HepG2 (cell line): ENCODE measurements around the gene POMT1. TPM values are rescaled to one million over a fixed set of nuclear protein-coding genes. Genes with fewer than 3 reads are reported as not detected.

Experiments used
- DNMT1 ChIP-seq: sonication (generic); formaldehyde crosslinking; IDR thresholded peaks from 2 replicates; pipeline ENCODE4 v1.5.1; 2020; ENCODE audit warnings: mild to moderate bottlenecking, missing genetic modification reagents
- KAT8 ChIP-seq: IDR thresholded peaks from 2 replicates; pipeline ENCODE4 v1.6.1; 2016; ENCODE audit warnings: missing genetic modification reagents, missing compliant biosample characterization
- NFE2L2 ChIP-seq: fragments of 150-350 bp; IDR thresholded peaks from 2 replicates; pipeline ENCODE4 v1.6.1; 2014; ENCODE audit warnings: low read length
- NFKBIZ ChIP-seq: IDR thresholded peaks from 2 replicates; pipeline ENCODE4 v1.6.1; 2018; ENCODE audit warnings: missing genetic modification reagents, missing compliant biosample characterization
- PHF21A ChIP-seq: sonication (generic); formaldehyde crosslinking; IDR thresholded peaks from 2 replicates; pipeline ENCODE4 v1.5.0; 2020; ENCODE audit warnings: mild to moderate bottlenecking, missing genetic modification reagents
- RARA ChIP-seq: IDR thresholded peaks from 2 replicates; pipeline ENCODE4 v1.6.1; 2016; ENCODE audit warnings: missing genetic modification reagents, missing compliant biosample characterization
- RFX3 ChIP-seq: IDR thresholded peaks from 2 replicates; pipeline ENCODE4 v1.6.1; 2016; ENCODE audit warnings: missing biosample characterization, missing genetic modification reagents
- XRCC5 ChIP-seq: fragments of 200-400 bp; formaldehyde crosslinking; optimal IDR thresholded peaks from 2 replicates; pipeline ENCODE3; 2017; ENCODE audit warnings: mild to moderate bottlenecking, low read length
- YEATS2 ChIP-seq: sonication (generic); formaldehyde crosslinking; IDR thresholded peaks from 2 replicates; pipeline ENCODE4 v1.4.0; 2020; ENCODE audit warnings: missing genetic modification reagents, borderline replicate concordance
- YY1 ChIP-seq: IDR thresholded peaks from 2 replicates; pipeline ENCODE4 v1.6.1; 2011; ENCODE audit warnings: low read length, low read depth, moderate library complexity, mild to moderate bottlenecking; ENCODE audit not compliant: insufficient read depth, insufficient replicate concordance
- ZBTB38 ChIP-seq: sonication (generic); formaldehyde crosslinking; IDR thresholded peaks from 2 replicates; pipeline ENCODE4 v1.5.1; 2020; ENCODE audit warnings: mild to moderate bottlenecking, missing genetic modification reagents
- ZFP62 ChIP-seq: sonication (generic); formaldehyde crosslinking; IDR thresholded peaks from 2 replicates; pipeline ENCODE4 v1.4.0; 2020; ENCODE audit warnings: missing genetic modification reagents
- ZNF292 ChIP-seq: sonication (generic); formaldehyde crosslinking; IDR thresholded peaks from 2 replicates; pipeline ENCODE4 v1.8.1; 2022; ENCODE audit warnings: mild to moderate bottlenecking, low read depth, missing genetic modification reagents, borderline replicate concordance
- ZNF333 ChIP-seq: sonication (generic); formaldehyde crosslinking; IDR thresholded peaks from 2 replicates; pipeline ENCODE4 v1.4.0; 2020; ENCODE audit warnings: mild to moderate bottlenecking, missing genetic modification reagents, borderline replicate concordance
- ZNF337 ChIP-seq: sonication (generic); formaldehyde crosslinking; IDR thresholded peaks from 2 replicates; pipeline ENCODE4 v1.5.1; 2020; ENCODE audit warnings: missing genetic modification reagents, low read depth, mild to moderate bottlenecking, borderline replicate concordance
- ZNF558 ChIP-seq: sonication (generic); formaldehyde crosslinking; IDR thresholded peaks from 2 replicates; pipeline ENCODE4 v1.9.0; 2022; ENCODE audit warnings: mild to moderate bottlenecking, missing genetic modification reagents, borderline replicate concordance
- ZNF780A ChIP-seq: sonication (generic); formaldehyde crosslinking; IDR thresholded peaks from 2 replicates; pipeline ENCODE4 v1.8.0; 2022; ENCODE audit warnings: mild to moderate bottlenecking, missing genetic modification reagents, moderate library complexity
- polyA plus RNA-seq, 8 experiments: library from polyadenylated mRNA; depleted of rRNA in 3 of 8; stranded (reverse) in 7 of 8; unstranded in 1 of 8; fragments of >200 nt; fragmentation: Illumina TruSeq in 4 of 8; extraction: Trizol in 4 of 8; gene quantifications; 2 replicates each; pipeline versions ENCODE4 v1.2.1 to v1.2.3, GENCODE V29; 2011 to 2016; ENCODE audit warnings: low read depth in 4 of 8, missing spikeins in 1 of 8, mixed read lengths in 1 of 8; ENCODE audit not compliant: insufficient read depth in 1 of 8
- total RNA-seq, 5 experiments: library from RNA; depleted of rRNA; stranded (reverse); fragments of >200 nt; fragmentation: Illumina TruSeq; extraction: Trizol; gene quantifications; 2 replicates each; pipeline ENCODE4 v1.2.3, GENCODE V29; 2016; ENCODE audit warnings: low read depth in 1 of 5
- TF ChIP-seq, protein P1 (sequence below): sonication (generic); formaldehyde crosslinking; IDR thresholded peaks from 2 replicates; pipeline ENCODE4 v1.5.0; 2020; ENCODE audit warnings: missing genetic modification reagents
- TF ChIP-seq, protein P2 (sequence below): sonication (generic); formaldehyde crosslinking; IDR thresholded peaks from 2 replicates; pipeline ENCODE4 v1.8.1; 2022; ENCODE audit warnings: mild to moderate bottlenecking, missing genetic modification reagents
- TF ChIP-seq, protein P3 (sequence below), 2 experiments: IDR thresholded peaks; 2 replicates each; pipeline ENCODE4 v1.6.1; 2011 to 2012; ENCODE audit warnings: low read length in 2 of 2, borderline replicate concordance in 1 of 2, low read depth in 1 of 2, mild to moderate bottlenecking in 1 of 2, moderate library complexity in 1 of 2
- TF ChIP-seq, protein P4 (sequence below): sonication (generic); formaldehyde crosslinking; IDR thresholded peaks from 2 replicates; pipeline ENCODE4 v1.4.0; 2020; ENCODE audit warnings: missing genetic modification reagents, mild to moderate bottlenecking, borderline replicate concordance

The POMT1 gene
- total and polyA plus RNA-seq, 2 of the 13 experiments (the other 11 are each of a cell fraction or from before 2014, with no cell fraction given), result 21.6 to 22.7 TPM

DNA sequence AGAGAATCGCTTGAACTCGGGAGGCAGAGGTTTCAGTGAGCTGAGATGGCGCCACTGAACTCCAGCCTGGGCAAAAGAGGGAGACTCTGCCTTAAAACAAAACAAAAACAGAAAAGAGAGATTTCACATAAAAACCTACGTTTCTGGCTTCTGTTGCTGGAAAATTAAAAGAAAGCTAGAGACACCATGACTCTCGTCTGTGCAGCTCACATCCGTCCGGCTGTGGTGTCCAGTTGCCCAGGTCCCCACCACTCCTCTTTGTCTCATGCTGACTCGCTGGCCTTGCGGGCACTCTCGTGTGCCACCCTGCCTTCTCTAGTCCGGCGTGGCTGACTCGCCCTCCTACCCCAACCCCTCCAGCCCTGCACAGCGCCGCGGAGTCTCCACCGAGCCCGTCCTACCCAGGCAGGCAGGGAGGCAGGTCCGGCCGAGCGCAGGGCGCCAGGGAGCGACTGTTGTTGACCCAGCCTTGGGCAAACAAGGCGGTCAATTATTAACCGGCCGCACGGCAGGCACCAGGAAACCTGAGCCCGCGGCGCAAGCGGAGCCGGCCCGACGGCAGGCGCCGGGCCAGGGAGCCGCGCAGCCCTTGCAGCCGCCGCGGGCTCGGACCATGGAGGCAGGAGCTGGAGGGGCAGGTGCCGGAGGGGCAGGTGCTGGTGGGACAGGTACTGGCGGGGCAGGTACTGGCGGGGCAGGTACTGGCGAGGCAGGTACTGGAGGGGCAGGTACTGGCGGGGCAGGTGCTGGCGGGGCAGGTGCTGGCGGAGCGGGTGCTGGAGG, 42.5 kb downstream of the POMT1 start, which contains the start of gene PRRT1B (continued):
- TF ChIP-seq, protein P1, sequence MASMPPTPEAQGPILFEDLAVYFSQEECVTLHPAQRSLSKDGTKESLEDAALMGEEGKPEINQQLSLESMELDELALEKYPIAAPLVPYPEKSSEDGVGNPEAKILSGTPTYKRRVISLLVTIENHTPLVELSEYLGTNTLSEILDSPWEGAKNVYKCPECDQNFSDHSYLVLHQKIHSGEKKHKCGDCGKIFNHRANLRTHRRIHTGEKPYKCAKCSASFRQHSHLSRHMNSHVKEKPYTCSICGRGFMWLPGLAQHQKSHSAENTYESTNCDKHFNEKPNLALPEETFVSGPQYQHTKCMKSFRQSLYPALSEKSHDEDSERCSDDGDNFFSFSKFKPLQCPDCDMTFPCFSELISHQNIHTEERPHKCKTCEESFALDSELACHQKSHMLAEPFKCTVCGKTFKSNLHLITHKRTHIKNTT (CRISPR knock-in tag), result no peak
- TF ChIP-seq ZFP62 (CRISPR knock-in tag), result no peak
- no peak for TF ChIP-seq NFKBIZ
- peak; percentile 91 for TF ChIP-seq PHF21A (CRISPR knock-in tag)
- peak; percentile 77 for TF ChIP-seq ZNF292 (CRISPR knock-in tag)
- no peak for TF ChIP-seq YEATS2 (CRISPR knock-in tag)
- no peak for TF ChIP-seq DNMT1 (CRISPR knock-in tag)
- TF ChIP-seq, protein P2, sequence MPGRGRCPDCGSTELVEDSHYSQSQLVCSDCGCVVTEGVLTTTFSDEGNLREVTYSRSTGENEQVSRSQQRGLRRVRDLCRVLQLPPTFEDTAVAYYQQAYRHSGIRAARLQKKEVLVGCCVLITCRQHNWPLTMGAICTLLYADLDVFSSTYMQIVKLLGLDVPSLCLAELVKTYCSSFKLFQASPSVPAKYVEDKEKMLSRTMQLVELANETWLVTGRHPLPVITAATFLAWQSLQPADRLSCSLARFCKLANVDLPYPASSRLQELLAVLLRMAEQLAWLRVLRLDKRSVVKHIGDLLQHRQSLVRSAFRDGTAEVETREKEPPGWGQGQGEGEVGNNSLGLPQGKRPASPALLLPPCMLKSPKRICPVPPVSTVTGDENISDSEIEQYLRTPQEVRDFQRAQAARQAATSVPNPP (CRISPR knock-in tag), result peak; percentile 76; the same call in 1 of the 2 replicates
- peak; percentile 80 for TF ChIP-seq XRCC5
- TF ChIP-seq RFX3 (CRISPR knock-in tag), result no peak
- no peak for TF ChIP-seq ZNF333
- peak; percentile 39; the same call in 1 of the 2 replicates for TF ChIP-seq KAT8
- no peak for TF ChIP-seq ZBTB38 (CRISPR knock-in tag)
- TF ChIP-seq, protein P3, sequence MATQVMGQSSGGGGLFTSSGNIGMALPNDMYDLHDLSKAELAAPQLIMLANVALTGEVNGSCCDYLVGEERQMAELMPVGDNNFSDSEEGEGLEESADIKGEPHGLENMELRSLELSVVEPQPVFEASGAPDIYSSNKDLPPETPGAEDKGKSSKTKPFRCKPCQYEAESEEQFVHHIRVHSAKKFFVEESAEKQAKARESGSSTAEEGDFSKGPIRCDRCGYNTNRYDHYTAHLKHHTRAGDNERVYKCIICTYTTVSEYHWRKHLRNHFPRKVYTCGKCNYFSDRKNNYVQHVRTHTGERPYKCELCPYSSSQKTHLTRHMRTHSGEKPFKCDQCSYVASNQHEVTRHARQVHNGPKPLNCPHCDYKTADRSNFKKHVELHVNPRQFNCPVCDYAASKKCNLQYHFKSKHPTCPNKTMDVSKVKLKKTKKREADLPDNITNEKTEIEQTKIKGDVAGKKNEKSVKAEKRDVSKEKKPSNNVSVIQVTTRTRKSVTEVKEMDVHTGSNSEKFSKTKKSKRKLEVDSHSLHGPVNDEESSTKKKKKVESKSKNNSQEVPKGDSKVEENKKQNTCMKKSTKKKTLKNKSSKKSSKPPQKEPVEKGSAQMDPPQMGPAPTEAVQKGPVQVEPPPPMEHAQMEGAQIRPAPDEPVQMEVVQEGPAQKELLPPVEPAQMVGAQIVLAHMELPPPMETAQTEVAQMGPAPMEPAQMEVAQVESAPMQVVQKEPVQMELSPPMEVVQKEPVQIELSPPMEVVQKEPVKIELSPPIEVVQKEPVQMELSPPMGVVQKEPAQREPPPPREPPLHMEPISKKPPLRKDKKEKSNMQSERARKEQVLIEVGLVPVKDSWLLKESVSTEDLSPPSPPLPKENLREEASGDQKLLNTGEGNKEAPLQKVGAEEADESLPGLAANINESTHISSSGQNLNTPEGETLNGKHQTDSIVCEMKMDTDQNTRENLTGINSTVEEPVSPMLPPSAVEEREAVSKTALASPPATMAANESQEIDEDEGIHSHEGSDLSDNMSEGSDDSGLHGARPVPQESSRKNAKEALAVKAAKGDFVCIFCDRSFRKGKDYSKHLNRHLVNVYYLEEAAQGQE (IDR thresholded peaks at IDR 0.05; ENCODE audit: borderline replicate concordance in 1 of 2, low read depth in 1 of 2, low read length in 2 of 2), result no peak; a peak in 1 of 4 replicates
- TF ChIP-seq ZNF337 (CRISPR knock-in tag), result no peak
- TF ChIP-seq ZNF780A (CRISPR knock-in tag), result 0 out of 2 replicates have a peak, but pooled peaks have one; percentile 44
- no peak for TF ChIP-seq ZNF558 (CRISPR knock-in tag)
- peak; percentile 86 for TF ChIP-seq RARA (CRISPR knock-in tag)
- TF ChIP-seq, protein P4, sequence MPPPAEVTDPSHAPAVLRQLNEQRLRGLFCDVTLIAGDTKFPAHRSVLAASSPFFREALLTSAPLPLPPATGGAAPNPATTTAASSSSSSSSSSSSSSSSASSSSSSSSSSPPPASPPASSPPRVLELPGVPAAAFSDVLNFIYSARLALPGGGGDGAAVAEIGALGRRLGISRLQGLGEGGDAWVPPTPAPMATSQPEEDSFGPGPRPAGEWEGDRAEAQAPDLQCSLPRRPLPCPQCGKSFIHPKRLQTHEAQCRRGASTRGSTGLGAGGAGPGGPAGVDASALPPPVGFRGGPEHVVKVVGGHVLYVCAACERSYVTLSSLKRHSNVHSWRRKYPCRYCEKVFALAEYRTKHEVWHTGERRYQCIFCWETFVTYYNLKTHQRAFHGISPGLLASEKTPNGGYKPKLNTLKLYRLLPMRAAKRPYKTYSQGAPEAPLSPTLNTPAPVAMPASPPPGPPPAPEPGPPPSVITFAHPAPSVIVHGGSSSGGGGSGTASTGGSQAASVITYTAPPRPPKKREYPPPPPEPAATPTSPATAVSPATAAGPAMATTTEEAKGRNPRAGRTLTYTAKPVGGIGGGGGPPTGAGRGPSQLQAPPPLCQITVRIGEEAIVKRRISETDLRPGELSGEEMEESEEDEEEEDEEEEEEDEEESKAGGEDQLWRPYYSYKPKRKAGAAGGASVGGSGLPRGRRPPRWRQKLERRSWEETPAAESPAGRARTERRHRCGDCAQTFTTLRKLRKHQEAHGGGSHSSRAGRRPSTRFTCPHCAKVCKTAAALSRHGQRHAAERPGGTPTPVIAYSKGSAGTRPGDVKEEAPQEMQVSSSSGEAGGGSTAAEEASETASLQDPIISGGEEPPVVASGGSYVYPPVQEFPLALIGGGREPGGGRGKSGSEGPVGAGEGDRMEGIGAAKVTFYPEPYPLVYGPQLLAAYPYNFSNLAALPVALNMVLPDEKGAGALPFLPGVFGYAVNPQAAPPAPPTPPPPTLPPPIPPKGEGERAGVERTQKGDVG, result no peak
- TF ChIP-seq NFE2L2, result no peak
- TF ChIP-seq YY1, result peak; percentile 68
